Left renal cortex interstitium (tissue), 4 donors: Measurements from ENCODE around the gene DNAH7. TPM values are rescaled to one million over a fixed set of nuclear protein-coding genes. Genes with fewer than 3 reads are reported as not detected.
A peak's percentile ranks its signal among the peaks of the same experiment; 100 is the strongest.
"Not testable (repeated sequence)": the region's sequence is repeated elsewhere in the genome, so short reads cannot be mapped to it uniquely, and the experiment has no call there.

Experiments
- DNase-seq, 4 donors: peaks; one replicate each; pipeline ENCODE4 v3.0.0-alpha.2; 2013; ENCODE audit warnings: low read depth in 4 of 4, low spot score in 2 of 4, missing footprints in 1 of 4
- polyA plus RNA-seq, 4 donors: library from polyadenylated mRNA; unstranded; fragments of 120-200 nt; gene quantifications; one replicate each; pipeline ENCODE4 v1.2.1, GENCODE V29; 2013; ENCODE audit not compliant: insufficient read length in 4 of 4

DNAH7 gene
- 1 to 10 TPM; 5.3 to 9.4 (median 8.5) TPM for polyA plus RNA-seq

DNA sequence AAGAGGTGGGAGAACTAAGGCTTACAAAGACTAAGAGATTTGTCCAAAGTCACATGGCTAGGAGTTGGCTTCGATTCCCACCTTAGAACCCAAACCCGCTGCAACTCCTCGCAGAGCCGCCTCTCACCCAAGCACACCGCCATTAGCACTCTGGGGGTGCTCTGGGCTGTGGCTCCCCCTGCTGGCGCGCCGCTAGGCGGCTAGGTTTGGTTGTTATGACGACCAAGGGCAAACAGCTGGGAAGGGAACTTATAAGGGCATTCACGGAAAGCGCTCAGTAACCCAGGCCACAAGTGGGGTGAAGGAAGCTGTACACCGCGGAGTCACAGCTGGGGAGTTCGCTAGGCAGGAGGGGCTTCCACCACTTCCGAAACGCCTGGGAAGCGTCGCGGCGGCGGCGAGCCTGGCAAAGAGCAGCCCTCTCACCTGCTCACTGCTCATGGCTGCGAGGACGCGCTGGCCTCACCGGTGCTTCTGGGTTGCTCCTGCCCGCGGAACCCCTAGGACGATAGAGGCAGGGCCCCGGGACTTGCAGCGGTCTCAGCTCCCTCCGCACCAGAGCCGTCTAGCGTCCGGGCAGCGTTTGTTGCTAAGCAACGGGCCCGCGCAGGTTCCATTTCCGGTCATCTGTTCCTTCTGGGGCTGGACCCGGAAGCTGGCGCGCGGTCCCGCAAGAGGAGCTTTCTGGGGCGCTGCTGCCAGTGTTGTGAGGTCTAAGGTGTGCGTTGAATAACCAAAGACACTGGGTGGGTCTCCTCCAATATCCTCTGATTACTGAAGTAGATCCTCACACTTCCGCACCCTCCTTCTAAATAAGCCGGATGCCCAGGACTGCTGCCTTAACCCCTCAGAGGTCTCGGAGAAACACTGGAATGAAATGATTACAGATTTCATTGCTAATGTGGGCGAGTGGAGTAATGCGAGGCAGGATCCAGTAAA lies at the start of gene DNAH7:
Gene DNAH7, minus strand, starts transcription at position 567 of the 939 bp plus-strand sequence. Its CDS starts 126 bp downstream, at position 441.
- peak; percentile 71 to 81 (median 74) for DNase-seq

DNA sequence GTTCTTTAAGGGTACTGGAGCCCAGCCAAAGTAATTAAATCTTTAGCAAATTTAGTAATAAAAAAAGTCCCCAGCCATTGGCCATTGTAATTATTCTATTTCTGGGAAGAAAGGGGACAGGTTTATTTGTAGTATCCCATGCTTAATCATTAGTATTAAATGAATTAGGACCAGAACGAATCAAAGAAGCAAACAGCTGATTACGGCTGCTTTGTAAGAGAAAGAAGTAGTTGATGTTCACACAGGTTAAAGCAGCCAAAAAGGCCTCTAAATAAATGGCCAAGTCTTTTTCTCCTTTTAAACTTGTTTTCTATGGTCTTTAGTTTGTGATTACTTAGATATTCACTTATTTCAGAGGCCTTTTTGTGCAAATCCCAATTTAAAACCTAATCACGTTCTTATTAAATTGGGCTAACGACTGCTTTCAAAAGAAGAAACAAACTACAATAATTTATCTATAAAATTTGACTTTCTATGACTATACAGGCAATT lies 48.6 kb upstream of the DNAH7 start:
- no peak for DNase-seq

DNA sequence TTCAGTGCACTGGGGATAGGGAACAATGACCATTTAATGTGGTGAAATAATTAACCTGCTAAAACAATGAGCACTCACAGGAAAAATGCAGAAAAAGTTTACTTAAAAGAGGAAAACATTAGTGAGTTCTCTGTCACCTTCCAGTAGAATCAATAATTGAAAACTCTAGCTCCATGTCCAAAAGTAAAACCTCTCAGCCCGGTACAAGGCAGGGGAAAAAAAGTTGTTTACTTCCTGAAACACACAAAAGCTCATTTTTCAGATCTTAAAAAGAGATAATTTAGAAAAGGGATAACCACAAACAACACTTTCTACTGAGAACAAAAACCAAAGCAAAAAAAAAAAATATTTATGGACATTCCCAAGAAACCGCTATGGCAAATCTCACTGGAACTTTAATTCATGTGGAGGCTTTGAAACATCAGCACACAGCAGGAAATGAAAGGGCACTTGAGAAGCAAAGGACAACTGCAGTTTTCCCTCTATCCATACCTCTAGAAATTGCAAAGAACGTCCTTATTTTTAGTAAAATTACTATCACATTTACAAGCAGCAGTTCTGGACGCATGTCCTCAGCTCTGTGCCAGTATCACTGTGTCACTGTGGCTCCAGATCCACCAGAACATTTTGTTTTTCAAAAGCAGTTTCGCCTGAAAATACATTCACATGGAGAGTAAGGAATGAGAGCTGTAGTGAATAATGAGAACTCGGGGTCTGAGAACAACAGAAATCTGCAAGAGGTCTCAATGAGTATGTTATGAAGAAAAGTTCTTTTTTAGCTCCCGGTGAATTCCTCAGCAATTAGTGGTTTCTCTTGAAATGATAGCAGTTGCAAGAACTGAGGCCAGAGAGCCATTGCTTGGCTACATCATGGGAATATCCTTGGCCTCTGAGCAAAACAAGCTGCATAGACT lies 44.7 kb upstream of the DNAH7 start:
- DNase-seq: peak in 1 of 4 donors; percentile 15

- DNase-seq: peak in 1 of 4 donors; percentile 28
These were observed 43.9 kb upstream of the DNAH7 start for GRCh38 chr2:196112418-196113034.

DNA sequence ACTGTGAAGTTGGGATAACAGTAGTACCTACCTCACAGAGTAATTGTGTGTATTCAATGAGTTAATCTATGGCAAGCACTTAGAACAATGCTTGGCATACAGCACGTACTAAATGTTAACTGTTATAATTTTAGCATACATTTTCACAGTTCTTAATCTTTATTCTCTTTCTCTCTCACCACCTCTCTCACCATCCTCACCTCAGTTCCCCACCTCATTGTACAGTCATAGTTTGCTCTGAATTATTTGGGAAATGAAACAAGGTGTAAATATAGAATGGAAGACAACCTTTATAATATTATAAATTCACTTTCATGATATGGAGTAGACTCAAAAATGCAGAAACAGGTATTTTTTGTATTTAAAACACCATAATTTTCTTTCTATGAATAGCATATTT lies 40.0 kb upstream of the DNAH7 start:
- no peak for DNase-seq

- DNase-seq: no peak
These were observed 37.3 kb upstream of the DNAH7 start for GRCh38 chr2:196105951-196106350.

DNA sequence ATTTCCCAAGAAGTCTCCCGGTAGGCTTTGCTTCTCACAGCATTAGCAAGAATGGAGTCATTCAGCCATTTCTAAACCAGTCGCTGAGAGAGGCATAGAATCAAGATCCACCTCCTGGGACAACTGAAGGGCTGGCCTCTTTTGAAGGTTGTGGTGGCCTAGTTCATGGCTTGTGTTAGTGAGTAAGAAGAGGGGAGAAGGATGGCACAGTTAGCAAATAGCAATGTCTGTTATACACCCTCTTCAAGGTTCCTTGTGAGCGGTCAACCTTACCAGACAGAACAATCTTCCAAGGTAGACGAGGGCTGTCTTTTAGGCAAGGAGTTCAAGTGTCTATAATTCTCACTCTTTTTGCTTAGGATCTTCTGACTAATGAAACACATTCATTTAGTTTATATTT lies 35.4 kb upstream of the DNAH7 start:
- no peak for DNase-seq

GRCh38 chr2:196103626-196104025 lies 35.0 kb upstream of the DNAH7 start:
- DNase-seq: no peak

DNA sequence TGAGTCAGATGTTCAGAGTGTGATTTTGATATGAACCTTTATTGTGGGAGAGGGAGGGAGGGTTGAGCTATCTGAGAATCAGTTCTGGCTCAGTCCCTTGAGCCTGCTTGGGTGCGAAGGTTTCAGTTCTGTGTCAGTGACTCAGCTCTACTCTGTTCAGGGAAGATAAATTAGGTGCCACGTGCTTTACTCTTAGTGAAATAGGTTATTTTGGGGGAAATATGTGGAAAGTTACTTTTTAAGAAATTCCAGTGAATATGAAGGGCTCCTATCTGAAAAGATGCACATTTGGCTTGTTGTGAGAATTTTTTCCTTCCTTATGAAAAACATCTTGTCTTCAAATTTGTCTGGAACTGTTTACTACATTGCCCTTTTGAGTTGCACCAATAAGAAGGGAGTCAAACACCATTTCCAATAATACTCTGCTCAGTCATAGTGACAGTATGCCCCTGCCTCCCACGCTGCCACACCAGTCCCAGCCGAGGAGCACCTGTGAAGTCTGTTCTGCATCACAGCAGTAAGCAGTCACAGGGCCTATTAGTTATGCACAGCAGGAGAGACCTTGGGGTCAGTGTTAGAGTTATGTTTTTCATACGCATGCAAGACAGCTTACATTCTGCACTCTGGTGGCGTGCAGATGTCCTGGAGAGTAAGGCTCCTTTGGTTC lies 32.8 kb upstream of the DNAH7 start:
- no peak for DNase-seq

- DNase-seq: no peak
These were observed 31.3 kb upstream of the DNAH7 start for GRCh38 chr2:196099916-196100315.

- DNase-seq: no peak
These were observed 29.4 kb upstream of the DNAH7 start for GRCh38 chr2:196097864-196098660.

- no peak for DNase-seq
These were observed 28.5 kb upstream of the DNAH7 start for GRCh38 chr2:196096982-196097745.

DNA sequence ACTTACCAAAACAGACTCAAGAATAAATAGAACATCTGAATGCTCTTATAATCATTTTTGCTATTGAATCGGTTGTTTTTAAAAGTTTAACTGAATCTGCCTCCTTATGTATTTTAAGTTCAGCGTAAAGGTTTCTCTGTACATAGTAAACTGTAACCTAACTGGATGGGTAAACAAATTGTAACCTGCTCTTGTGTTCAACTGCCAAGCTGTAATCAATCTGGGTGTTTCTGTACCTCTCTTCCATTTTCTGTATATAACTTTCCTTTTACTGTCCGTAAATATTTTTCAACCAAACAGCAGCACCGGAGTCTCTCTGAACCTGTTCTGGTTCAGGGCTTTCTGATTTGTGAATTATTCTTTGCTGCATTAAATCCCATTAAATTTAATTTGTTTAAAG lies 27.6 kb upstream of the DNAH7 start:
- DNase-seq: no peak

DNA sequence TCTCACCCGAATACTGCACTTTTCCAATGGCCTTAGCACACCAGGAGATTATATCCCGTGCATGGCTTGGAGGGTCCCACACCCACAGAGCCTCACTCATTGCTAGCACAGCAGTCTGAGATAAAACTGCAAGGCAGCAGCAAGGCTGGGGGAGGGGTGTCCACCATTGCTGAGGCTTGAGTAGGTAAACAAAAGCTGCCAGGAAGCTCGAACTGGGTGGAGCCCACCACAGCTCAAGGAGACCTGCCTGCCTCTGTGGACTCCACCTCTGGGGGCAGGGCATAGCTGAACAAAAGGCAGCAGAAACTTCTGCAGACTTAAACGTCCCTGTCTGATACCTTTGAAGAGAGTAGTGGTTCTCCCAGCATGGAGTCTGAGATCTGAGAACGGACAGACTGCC lies 20.8 kb upstream of the DNAH7 start:
- DNase-seq: not testable (repeated sequence)

DNA sequence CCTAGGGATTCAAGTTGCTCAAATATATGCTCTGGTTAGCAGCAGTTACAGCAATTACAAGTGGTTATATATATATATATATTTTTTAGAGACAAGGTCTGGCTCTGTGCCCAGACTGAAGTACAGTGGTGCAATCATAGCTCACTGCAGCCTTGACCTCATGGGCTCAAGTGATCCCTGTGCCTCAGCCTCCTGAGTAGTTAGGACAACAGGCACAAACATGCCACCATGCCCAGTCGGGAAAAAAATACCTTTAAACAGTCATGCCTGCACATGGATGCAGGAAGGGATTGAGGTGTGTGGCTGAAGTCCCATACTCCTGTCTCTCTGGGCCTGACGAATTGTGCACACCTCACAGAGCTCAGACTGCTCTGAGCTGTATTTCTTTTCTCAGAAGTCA lies 19.6 kb upstream of the DNAH7 start:
- DNase-seq: no peak

GRCh38 chr2:196086517-196087368 lies 18.1 kb upstream of the DNAH7 start:
- DNase-seq: no peak

GRCh38 chr2:196083601-196084000 lies 15.0 kb upstream of the DNAH7 start:
- no peak for DNase-seq

- DNase-seq: no peak
These were observed 11.9 kb upstream of the DNAH7 start for GRCh38 chr2:196080526-196080925.
